ENCODE results near the gene GRIN3B.
A peak's percentile ranks its signal among the peaks of the same experiment; 100 is the strongest.

The GRIN3B gene

GRCh38 chr19:999379-999719 is 870 bp upstream of the GRIN3B start:
- TF ChIP-seq CTCF (IDR thresholded peaks at IDR 0.05; ENCODE audit: insufficient read depth, low read length) (no peak), SPI1 (IDR thresholded peaks at IDR 0.05; ENCODE audit: borderline replicate concordance, low read depth) (no peak), POLR2AphosphoS5 (IDR thresholded peaks at IDR 0.05; ENCODE audit: low read depth) (no peak), REST (IDR thresholded peaks at IDR 0.05; ENCODE audit: insufficient replicate concordance, low read depth) (no peak), GABPA (IDR thresholded peaks at IDR 0.05; ENCODE audit: low read depth) (no peak)
- Histone ChIP-seq H3K27me3 (ENCODE audit: insufficient read depth, poor library complexity, severe bottlenecking) (peaks cover 49% of the 10 kb centered on the region), H3K27ac (replicated peaks) (no peak overlapping the region), H3K4me3 (replicated peaks; ENCODE audit: insufficient read depth, low read length) (no peak overlapping the region)
- no peak for DNase-seq (ENCODE audit: low read depth in 1 of 2, low spot score in 1 of 2)

GRCh38 chr19:1000591-1001537 is 645 bp downstream of the GRIN3B start:
- Histone ChIP-seq H3K27me3 (ENCODE audit: insufficient read depth, poor library complexity, severe bottlenecking) (peaks cover 49% of the 10 kb centered on the region), H3K27ac (replicated peaks) (no peak overlapping the region), H3K4me3 (replicated peaks; ENCODE audit: insufficient read depth, low read length) (no peak overlapping the region; the same call in 1 of the 2 replicates)
- TF ChIP-seq GABPA (IDR thresholded peaks at IDR 0.05; ENCODE audit: low read depth) (no peak), SPI1 (IDR thresholded peaks at IDR 0.05; ENCODE audit: borderline replicate concordance, low read depth) (0 out of 2 replicates have a peak, but pooled peaks have one; percentile 6)
- DNase-seq (ENCODE audit: low read depth in 1 of 2, low spot score in 1 of 2): no peak

DNA sequence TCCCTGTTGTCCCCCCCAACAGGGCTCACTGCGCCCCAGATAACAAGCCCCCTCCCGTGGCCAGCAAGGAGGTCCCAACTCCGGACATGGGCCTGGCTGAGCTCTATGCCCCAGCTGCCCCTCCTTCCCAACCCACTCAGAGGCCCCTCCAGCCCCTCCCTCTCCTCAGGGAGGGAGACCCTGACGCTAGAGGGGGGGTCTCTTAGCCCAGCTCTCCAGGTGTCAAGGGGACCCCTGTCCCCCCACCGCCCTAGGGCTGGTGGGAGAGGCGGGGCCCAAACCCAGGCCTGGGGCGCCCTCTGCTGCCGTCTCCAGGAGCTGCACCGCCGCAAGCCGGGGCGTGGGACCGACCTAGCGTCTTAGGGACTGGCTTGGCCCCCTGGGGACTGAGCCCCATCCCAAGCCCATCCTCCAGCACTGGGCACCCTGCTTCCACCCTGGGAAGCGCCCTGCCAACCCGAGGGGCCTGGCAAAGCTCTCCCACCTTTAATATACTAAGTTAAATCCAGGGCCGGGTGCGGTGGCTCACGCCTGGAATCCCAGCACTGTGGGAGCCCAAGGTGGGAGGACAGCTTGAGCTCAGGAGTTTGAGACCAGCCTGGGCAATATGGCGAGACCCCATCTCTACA is 1.4 kb downstream of the GRIN3B start:
- no peak for TF ChIP-seq GABPA (IDR thresholded peaks at IDR 0.05; ENCODE audit: low read depth)
- peak; percentile 76 for TF ChIP-seq CTCF (IDR thresholded peaks at IDR 0.05; ENCODE audit: insufficient read depth, low read length)
- no peak for TF ChIP-seq SPI1 (IDR thresholded peaks at IDR 0.05; ENCODE audit: borderline replicate concordance, low read depth)
- TF ChIP-seq POLR2AphosphoS5 (IDR thresholded peaks at IDR 0.05; ENCODE audit: low read depth): no peak
- TF ChIP-seq REST (IDR thresholded peaks at IDR 0.05; ENCODE audit: insufficient replicate concordance, low read depth): no peak
- H3K4me3 ChIP-seq (replicated peaks; ENCODE audit: insufficient read depth, low read length): no peak overlapping the region
- H3K27me3 ChIP-seq (ENCODE audit: insufficient read depth, poor library complexity, severe bottlenecking): peaks cover 43% of the 10 kb centered on the region
- DNase-seq (ENCODE audit: low read depth in 1 of 2, low spot score in 1 of 2): peak in 1 of 2 experiments; percentile 44
- H3K27ac ChIP-seq (replicated peaks): no peak overlapping the region

DNA sequence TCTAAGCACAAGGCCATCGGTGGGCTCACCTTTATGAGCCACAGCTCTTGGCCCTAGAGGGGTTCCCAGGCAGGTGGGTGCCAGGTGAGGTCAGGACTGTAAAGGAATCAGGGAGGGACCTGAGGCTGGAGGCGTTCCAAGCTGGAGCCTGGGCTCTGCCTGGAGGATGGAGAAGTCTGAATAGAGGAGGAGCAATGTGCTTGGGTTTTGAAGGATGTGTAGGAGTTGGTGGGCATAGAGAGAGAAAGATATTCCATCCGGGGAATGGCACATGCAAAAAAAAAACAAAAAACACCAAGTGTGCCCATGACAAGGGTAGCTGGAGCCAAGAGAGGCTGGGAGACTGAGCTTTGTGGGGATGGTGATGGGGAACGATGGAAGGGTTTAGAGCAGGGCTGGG is 2.4 kb downstream of the GRIN3B start:
- Histone ChIP-seq H3K4me3 (replicated peaks; ENCODE audit: insufficient read depth, low read length) (no peak overlapping the region), H3K27ac (replicated peaks) (no peak overlapping the region), H3K27me3 (ENCODE audit: insufficient read depth, poor library complexity, severe bottlenecking) (peaks cover 34% of the 10 kb centered on the region)
- DNase-seq (ENCODE audit: low read depth in 1 of 2, low spot score in 1 of 2): no peak
- TF ChIP-seq CTCF (IDR thresholded peaks at IDR 0.05; ENCODE audit: insufficient read depth, low read length) (no peak), SPI1 (IDR thresholded peaks at IDR 0.05; ENCODE audit: borderline replicate concordance, low read depth) (no peak), GABPA (IDR thresholded peaks at IDR 0.05; ENCODE audit: low read depth) (no peak), REST (IDR thresholded peaks at IDR 0.05; ENCODE audit: insufficient replicate concordance, low read depth) (no peak), POLR2AphosphoS5 (IDR thresholded peaks at IDR 0.05; ENCODE audit: low read depth) (no peak)
